ENCODE results near the gene GNAT1.

DNA sequence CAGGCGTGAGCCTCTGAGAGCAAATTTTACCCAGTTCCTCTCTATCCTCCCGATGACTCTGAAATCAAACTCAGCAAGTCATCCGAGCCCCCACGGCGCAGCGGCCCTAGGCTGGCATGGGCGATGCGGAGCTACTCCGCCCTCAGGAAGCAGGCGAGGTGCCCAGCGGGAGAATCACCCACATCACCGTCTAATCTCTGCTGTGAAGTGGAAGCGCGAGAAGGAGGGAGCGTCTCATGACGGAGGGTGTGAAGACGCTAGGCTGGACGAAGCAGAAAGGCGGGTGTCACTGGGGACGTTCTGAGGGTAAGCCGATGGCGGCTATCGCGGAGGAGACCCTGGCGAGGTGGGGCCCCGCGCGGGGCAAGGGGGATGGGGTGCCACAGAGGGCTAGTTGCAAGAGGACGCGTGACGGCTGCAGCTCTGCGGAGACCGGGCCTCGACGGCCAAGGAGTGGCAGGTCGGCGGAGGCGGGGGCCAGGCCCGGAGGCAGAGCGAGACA, 35.5 kb downstream of the GNAT1 start:
- TF ChIP-seq, protein P1, sequence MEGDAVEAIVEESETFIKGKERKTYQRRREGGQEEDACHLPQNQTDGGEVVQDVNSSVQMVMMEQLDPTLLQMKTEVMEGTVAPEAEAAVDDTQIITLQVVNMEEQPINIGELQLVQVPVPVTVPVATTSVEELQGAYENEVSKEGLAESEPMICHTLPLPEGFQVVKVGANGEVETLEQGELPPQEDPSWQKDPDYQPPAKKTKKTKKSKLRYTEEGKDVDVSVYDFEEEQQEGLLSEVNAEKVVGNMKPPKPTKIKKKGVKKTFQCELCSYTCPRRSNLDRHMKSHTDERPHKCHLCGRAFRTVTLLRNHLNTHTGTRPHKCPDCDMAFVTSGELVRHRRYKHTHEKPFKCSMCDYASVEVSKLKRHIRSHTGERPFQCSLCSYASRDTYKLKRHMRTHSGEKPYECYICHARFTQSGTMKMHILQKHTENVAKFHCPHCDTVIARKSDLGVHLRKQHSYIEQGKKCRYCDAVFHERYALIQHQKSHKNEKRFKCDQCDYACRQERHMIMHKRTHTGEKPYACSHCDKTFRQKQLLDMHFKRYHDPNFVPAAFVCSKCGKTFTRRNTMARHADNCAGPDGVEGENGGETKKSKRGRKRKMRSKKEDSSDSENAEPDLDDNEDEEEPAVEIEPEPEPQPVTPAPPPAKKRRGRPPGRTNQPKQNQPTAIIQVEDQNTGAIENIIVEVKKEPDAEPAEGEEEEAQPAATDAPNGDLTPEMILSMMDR (IDR thresholded peaks at IDR 0.05) = no peak
- no peak for TF ChIP-seq POLR2A (IDR thresholded peaks at IDR 0.05)
- TF ChIP-seq POLR2AphosphoS5 (IDR thresholded peaks at IDR 0.05) = no peak
